ENCODE data around the gene MVB12B.

The MVB12B gene

GRCh38 chr9:126386776-126387175, 60.1 kb downstream of the MVB12B start:
- no peak for DNase-seq (ENCODE audit: low spot score)

- no peak for DNase-seq (ENCODE audit: low spot score)
Observed at GRCh38 chr9:126388964-126389708, 62.5 kb downstream of the MVB12B start.

- no peak for DNase-seq (ENCODE audit: low spot score)
Observed at GRCh38 chr9:126389992-126390391, 63.4 kb downstream of the MVB12B start.

- DNase-seq (ENCODE audit: low spot score): no peak
Observed at GRCh38 chr9:126390923-126391322, 64.3 kb downstream of the MVB12B start.

- no peak for DNase-seq (ENCODE audit: low spot score)
Observed at GRCh38 chr9:126391713-126392661, 65.4 kb downstream of the MVB12B start.

GRCh38 chr9:126392662-126393371, 66.2 kb downstream of the MVB12B start:
- no peak for DNase-seq (ENCODE audit: low spot score)

- DNase-seq (ENCODE audit: low spot score): no peak
Observed at GRCh38 chr9:126393876-126394275, 67.2 kb downstream of the MVB12B start.

- DNase-seq (ENCODE audit: low spot score): no peak
Observed at GRCh38 chr9:126394802-126395201, 68.2 kb downstream of the MVB12B start.

- no peak for DNase-seq (ENCODE audit: low spot score)
Observed at GRCh38 chr9:126395439-126396212, 69.0 kb downstream of the MVB12B start.

GRCh38 chr9:126397056-126397455, 70.4 kb downstream of the MVB12B start:
- no peak for DNase-seq (ENCODE audit: low spot score)

- DNase-seq (ENCODE audit: low spot score): peak; percentile 64
Observed at GRCh38 chr9:126398403-126399058, 71.9 kb downstream of the MVB12B start.

- DNase-seq (ENCODE audit: low spot score): no peak
Observed at GRCh38 chr9:126399251-126399650, 72.6 kb downstream of the MVB12B start.

GRCh38 chr9:126399789-126400188, 73.2 kb downstream of the MVB12B start:
- no peak for DNase-seq (ENCODE audit: low spot score)

- no peak for DNase-seq (ENCODE audit: low spot score)
Observed at GRCh38 chr9:126400571-126400970, 73.9 kb downstream of the MVB12B start.

GRCh38 chr9:126401107-126401506, 74.5 kb downstream of the MVB12B start:
- DNase-seq (ENCODE audit: low spot score): peak; percentile 51

GRCh38 chr9:126401581-126401980, 75.0 kb downstream of the MVB12B start:
- DNase-seq (ENCODE audit: low spot score): no peak

- no peak for DNase-seq (ENCODE audit: low spot score)
Observed at GRCh38 chr9:126403397-126403796, 76.8 kb downstream of the MVB12B start.

- no peak for DNase-seq (ENCODE audit: low spot score)
Observed at GRCh38 chr9:126404459-126404858, 77.8 kb downstream of the MVB12B start.

GRCh38 chr9:126406075-126406667, 79.5 kb downstream of the MVB12B start:
- DNase-seq (ENCODE audit: low spot score): no peak

GRCh38 chr9:126407114-126407870, 80.7 kb downstream of the MVB12B start:
- DNase-seq (ENCODE audit: low spot score): no peak
